GM18499 (cell line): ENCODE data around the gene LGALSL.

Experiments used
- ATAC-seq: cut with Tn5 transposase; IDR thresholded peaks from one replicate; pipeline ENCODE4 v1.9.1; 2021; ENCODE audit warnings: moderate number of reproducible peaks; ENCODE audit not compliant: insufficient read depth, unreplicated experiment

Gene LGALSL

DNA sequence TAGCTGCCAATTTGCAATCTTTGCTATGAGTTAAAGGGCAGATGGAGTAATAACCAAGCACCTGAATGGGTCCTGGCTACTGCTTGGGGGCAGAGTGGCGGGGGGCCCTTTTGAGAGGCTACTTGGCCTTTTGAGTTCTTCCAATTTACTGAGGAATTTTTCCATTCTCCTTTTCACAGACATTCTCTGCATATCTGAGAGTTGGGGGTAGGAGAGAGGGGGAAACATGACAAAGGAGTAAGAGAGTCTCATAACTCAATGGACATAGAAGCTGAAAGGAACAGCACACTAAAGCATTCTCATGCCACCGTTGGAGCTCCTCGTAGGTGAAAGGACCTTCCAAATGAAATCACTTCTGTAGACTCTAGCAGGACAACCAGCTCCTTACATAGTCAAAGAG, 16.1 kb downstream of the LGALSL start:
- ATAC-seq, result no peak

- no peak for ATAC-seq
These were observed 16.9 kb downstream of the LGALSL start for GRCh38 chr2:64470766-64471295.

GRCh38 chr2:64471600-64471999, 17.6 kb downstream of the LGALSL start:
- no peak for ATAC-seq

DNA sequence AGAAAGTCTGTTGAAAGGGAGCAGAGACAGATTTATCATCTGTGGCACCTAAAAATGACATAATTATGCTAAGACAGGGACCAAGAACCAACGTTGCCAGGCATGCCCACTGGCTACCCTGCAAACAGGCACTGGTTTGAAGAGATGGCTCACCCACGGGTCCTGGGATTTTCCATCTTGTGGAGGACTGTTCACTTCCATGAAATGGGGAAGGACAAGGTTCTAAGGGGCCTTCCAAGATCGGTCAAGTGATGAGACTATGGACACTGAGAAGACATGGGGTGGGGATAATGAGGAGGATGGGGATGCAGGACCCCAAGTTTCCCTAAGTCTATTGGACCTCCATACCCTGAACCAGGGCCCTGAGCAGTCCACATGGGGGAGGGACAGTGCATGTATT, 18.9 kb downstream of the LGALSL start:
- ATAC-seq, result no peak

DNA sequence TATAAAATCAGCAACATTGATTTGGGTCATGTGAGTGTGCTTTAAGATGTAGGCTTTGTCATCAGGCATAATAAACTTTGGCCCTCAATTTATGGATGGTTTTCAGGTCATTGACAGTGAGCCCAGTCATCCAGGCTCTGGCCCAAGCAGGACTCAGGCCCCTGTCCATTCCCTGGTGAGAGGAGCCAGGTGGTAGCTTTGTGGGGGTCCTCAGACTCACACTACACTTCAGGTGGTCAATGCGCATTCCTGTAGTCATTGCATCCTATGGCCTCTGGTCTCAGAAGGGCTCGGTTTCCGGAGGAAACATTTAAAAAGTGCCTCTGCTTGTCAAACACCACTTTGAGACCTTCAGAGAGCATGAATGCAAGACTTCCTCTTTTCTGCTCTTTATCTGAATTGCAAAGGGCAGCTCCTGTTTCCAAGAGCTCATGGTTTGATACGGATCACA, 20.2 kb downstream of the LGALSL start:
- ATAC-seq, result no peak

GRCh38 chr2:64474636-64475035, 20.7 kb downstream of the LGALSL start:
- no peak for ATAC-seq

- no peak for ATAC-seq
These were observed 23.1 kb downstream of the LGALSL start for GRCh38 chr2:64477037-64477436.

DNA sequence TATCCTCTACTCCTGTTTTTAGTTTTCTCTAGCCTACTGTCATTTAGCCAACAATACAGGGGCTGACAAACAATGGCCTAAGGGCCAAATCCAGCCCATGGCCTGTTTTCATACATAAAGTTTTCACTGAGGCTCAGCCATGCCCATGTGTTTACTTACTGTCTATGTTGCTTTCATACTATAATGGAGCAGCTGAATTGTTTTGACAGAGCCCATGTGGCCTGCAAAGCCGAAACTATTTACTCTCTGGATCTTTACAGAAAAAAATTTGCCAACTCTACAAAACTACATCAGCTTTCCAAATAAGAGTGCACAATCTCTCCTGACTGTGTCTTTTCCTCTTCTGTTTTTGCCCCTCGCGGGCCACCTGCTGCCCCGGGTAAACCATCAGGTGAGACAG, 24.0 kb downstream of the LGALSL start:
- no peak for ATAC-seq

- no peak for ATAC-seq
These were observed 24.7 kb downstream of the LGALSL start for GRCh38 chr2:64478502-64479230.

DNA sequence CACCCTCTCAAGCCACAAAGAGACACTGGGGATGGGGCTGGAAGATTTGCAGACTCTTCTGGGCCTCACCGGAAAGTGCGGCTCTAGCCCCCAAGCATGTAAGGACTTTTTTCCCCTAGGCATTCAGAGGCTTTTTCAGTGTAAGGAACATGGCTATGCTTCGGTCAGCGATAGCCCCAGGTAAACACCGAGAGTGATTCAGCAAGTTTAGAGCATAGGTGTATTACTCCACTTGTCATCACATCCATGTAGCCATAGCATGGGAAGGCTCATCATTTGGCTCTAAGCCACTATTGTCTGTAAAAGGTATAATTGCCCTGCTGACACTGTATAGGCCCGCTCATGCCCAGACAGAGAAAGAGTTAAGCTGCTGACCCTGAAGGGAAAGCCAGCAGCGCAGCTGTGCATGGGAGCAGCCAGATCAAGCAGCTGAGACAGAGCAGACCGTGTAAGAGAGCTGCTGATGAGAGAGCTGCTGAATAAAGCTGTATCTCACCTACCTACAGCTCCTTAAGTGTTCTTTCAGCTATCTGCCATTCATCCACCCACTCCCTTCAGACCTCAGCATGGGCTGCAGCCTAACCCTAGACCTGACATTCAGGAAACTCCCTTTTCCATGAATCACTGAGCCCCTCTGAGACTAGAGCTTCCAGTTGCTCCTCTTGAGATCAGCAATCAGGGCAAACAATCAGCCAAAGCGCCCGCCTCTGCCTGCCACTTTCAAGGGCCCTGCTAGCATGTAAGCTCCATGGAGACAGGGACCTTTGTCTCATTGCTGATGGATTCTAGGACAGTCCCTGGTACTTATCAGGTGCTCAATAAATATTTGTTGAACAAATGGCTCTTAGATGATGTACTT, 25.5 kb downstream of the LGALSL start:
- ATAC-seq, result no peak

- ATAC-seq, result no peak
These were observed 27.7 kb downstream of the LGALSL start for GRCh38 chr2:64481665-64482064.

- ATAC-seq, result no peak
These were observed 28.3 kb downstream of the LGALSL start for GRCh38 chr2:64482243-64482642.

DNA sequence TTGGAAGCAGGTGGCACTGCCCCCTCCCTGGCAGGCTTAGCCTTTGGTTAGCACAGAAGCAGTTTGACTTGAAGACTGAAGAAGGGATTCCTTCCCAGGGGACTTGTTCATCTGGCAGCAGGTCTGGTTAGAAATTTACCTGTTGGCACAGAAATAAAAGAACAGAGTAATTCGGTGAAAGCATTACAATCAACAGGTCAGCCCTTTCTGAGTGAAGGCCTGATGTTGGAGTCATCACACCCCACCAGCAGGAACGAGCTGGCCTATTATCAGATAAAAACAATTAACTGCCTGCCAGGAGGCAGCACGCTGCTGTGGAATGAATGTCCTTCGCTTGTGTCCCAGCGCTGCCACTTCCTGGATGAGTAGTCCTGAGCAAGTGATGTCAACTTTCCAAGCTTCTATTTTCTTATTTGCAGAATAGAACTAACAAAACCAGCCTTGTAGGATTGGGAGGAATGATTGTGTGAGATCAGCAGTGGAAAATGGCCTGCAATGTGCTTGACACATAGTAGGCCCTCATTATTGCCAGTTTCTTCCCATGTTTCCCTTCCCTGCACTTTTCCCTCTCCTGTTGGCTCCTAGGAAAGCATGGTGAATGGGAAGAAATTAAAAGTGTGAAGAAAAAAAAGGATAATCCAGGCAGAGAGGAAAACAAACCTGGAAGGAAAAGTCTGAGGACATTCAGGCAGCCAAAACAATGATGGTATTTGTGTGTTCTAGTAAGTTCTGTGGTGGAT, 29.0 kb downstream of the LGALSL start:
- ATAC-seq, result no peak

DNA sequence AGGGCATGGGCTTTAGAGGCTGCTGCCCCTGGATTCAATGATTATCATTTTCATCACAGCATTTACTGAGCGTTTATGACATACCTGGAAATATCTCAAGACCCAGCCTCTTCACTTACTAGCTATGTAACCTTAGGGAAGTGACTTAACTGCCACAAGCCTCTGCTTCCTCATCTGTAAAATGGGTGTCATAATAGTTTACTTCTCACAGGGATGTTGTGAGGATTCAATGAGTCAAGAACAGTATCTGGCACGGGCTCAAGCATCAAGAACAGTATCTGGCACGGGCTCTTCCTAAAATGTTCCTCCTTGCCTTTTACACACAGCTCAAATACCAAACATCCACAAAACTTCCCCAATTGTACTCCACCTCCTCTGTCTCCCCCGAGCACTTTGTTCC, 31.4 kb downstream of the LGALSL start:
- no peak for ATAC-seq

GRCh38 chr2:64485961-64486360, 32.0 kb downstream of the LGALSL start:
- no peak for ATAC-seq

GRCh38 chr2:64487256-64488049, 33.5 kb downstream of the LGALSL start:
- no peak for ATAC-seq

GRCh38 chr2:64488050-64488974, 34.4 kb downstream of the LGALSL start:
- ATAC-seq, result no peak

DNA sequence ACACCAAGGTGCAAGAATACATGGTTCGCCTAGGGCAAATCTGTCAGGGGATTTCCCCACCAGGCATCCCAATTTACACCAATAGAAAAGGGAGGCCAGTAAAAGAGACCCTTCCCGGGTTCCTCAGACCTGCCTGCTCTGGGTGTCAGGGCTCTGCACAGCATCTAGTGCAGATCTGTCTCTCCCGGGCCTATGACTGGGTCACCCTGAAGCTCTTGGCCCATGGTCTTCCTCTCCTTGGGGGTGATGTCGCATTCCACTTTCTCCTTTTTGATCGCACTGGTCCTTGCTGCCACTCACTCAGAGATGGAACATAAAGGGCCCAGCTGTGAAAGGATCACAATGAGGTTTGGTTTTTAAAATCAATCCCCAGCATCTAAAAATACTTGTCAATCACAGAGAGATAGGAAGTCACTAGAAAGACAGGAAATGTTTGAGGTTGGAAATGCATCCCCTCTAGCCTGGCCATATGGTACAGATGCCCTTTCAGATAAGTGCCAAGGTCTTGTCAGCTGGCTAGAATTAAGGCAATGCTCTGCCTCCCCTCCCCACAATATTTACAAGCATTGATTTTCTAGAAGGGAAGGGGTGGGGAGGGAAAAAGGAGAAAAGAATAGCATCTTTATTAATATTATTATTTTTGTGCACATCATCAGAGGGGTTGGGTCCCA, 35.3 kb downstream of the LGALSL start:
- ATAC-seq, result no peak
